ENCODE results near the gene CCNDBP1.

- TF ChIP-seq POLR2A (IDR thresholded peaks at IDR 0.05): no peak
- TF ChIP-seq CTCF (IDR thresholded peaks at IDR 0.05): no peak
Observed at GRCh38 chr15:43199945-43200488, 14.8 kb downstream of the CCNDBP1 start.
